ENCODE data around the gene NAA80. TPM values are rescaled to one million over a fixed set of nuclear protein-coding genes. Genes with fewer than 3 reads are reported as not detected.

Gene NAA80
- total and polyA plus RNA-seq, 2 donors from 2014 or later: 8.7 to 10.7 TPM

DNA sequence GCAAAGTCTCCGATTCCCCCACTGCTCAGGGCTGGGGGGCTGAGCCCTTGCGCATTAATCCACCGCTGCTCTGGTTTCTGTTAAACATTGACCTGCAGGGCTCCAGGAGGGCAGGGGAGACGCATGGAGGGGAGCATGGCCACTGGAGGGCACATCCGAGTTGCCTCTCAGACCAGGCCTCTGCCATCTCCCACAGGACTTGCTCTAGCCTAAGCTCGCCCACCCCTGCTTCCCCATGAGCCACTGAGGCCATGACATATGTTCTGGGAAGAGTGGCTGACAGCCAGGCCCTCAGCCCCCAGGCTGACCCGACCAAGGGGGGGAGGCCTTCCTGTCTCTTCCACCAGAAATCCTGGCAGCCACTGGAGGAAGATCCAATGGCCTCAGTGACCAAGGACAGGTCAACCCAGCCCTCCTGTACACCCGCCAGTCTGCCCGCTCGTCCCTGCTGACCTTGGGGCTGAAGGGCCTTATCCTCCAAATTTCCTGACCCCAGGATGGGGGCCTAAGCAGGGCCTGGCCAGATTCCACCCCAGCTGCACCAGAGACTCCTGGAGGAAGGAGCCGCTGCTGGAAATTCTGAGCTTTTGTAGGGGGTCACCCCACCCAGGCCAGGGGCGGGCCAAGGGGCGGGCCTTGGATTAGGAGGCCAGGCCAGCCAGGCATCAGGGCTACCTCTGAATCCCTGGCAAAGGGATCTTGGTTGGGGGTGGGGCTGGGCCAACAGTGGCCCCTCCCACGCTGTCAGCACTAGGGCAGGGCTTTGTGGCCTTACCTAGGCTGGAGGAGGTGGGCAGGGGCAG lies 4.0 kb upstream of the NAA80 start, which contains the start of gene HYAL1:
TSS of gene HYAL1 (minus strand) at position 562 of the 803 bp plus-strand sequence. CDS start 618 bp downstream, outside the sequence.
- peak within 1 kb of the TSS in 2 of 3 donors; percentile 49 to 79 for H3K4me3 ChIP-seq (ENCODE audit: low read length in 3 of 3)

GRCh38 chr3:50302095-50303012 lies 3.1 kb upstream of the NAA80 start:
- Histone ChIP-seq H3K36me3 (ENCODE audit: control insufficient read depth in 2 of 3, insufficient read depth in 3 of 3, low read length in 3 of 3) (peaks cover 0 to 6% (median 3%) of the 10 kb centered on the region in 3 donors), H3K27ac (ENCODE audit: low read depth in 2 of 2, low read length in 2 of 2) (peak overlapping the region; percentile 92 to 96), H3K4me1 (ENCODE audit: control insufficient read depth in 2 of 3, insufficient read depth in 2 of 3, low read depth in 1 of 3, low read length in 3 of 3) (peaks cover 4 to 38% (median 18%) of the 10 kb centered on the region in 3 donors), H3K9ac (ENCODE audit: low read length in 3 of 3) (peak overlapping the region in 2 of 3 donors; percentile 65 to 89), H3K9me3 (ENCODE audit: control insufficient read depth in 2 of 3, insufficient read depth in 1 of 3, low read length in 3 of 3) (no peaks in the 10 kb centered on the region), H3K27me3 (ENCODE audit: control insufficient read depth, insufficient read depth, low read length) (no peaks in the 10 kb centered on the region), H3K4me3 (ENCODE audit: low read length in 3 of 3) (peak overlapping the region in 2 of 3 donors; percentile 49 to 79)
- FAIRE-seq: no peak
- TF ChIP-seq CTCF (IDR thresholded peaks at IDR 0.05; ENCODE audit: borderline replicate concordance, extremely low read depth, insufficient read depth): no peak
- intact Hi-C loops (cut with DNase I): no loop called here
- peak in 1 of 5 donors; percentile 56 for DNase-seq

More for the DNA sequence above, 4.0 kb upstream of the NAA80 start, which contains the start of gene HYAL1:
- Histone ChIP-seq H3K27me3 (ENCODE audit: control insufficient read depth, insufficient read depth, low read length) (no peaks in the 10 kb centered on the region), H3K4me1 (ENCODE audit: control insufficient read depth in 2 of 3, insufficient read depth in 2 of 3, low read depth in 1 of 3, low read length in 3 of 3) (peaks cover 4 to 38% (median 14%) of the 10 kb centered on the region in 3 donors), H3K36me3 (ENCODE audit: control insufficient read depth in 2 of 3, insufficient read depth in 3 of 3, low read length in 3 of 3) (peaks cover 0 to 6% (median 3%) of the 10 kb centered on the region in 3 donors), H3K27ac (ENCODE audit: low read depth in 2 of 2, low read length in 2 of 2) (peak within 1 kb of the TSS; percentile 92 to 96), H3K9me3 (ENCODE audit: control insufficient read depth in 2 of 3, insufficient read depth in 1 of 3, low read length in 3 of 3) (no peaks in the 10 kb centered on the region), H3K9ac (ENCODE audit: low read length in 3 of 3) (peak within 1 kb of the TSS in 2 of 3 donors; percentile 65 to 89)
- TF ChIP-seq CTCF (IDR thresholded peaks at IDR 0.05; ENCODE audit: borderline replicate concordance, extremely low read depth, insufficient read depth): peak; percentile 25
- DNase-seq: peak; percentile 73 to 95 (median 82)
- intact Hi-C loops (cut with DNase I): no loop called here
- FAIRE-seq: no peak

DNA sequence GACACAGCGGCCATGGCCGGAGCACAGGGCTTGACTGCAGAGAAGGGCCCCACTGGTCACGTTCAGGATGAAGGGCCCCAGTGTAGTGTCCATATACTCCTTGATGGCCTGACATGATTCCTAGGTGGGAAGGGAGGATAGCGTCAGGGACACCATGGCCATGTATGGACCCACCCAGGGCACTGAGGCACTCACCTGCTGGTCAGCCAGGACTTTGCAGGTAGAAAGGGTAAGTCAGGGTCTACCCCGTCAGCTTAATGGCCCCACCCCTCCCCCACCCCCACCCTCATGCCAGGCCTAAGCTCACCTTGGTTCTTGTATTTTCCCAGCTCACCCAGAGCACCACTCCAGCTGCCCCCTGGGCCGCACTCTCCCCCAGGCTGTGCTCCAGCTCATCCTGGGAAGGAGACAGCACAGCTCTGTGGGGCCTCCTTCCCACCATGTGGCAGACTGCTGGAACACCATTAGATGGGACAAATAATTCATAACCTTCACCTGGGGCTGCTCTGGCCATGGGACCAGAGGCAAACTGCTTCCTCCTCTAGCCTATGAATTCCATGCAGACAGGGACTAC lies 1.6 kb upstream of the NAA80 start:
- TF ChIP-seq CTCF (IDR thresholded peaks at IDR 0.05; ENCODE audit: borderline replicate concordance, extremely low read depth, insufficient read depth): no peak
- H3K27ac ChIP-seq (ENCODE audit: low read depth in 2 of 2, low read length in 2 of 2): peak overlapping the region; percentile 80 to 93
- H3K4me1 ChIP-seq (ENCODE audit: control insufficient read depth in 2 of 3, insufficient read depth in 2 of 3, low read depth in 1 of 3, low read length in 3 of 3): peaks cover 4 to 38% (median 18%) of the 10 kb centered on the region in 3 donors
- H3K9ac ChIP-seq (ENCODE audit: low read length in 3 of 3): peak overlapping the region in 1 of 3 donors; percentile 64
- no peak for FAIRE-seq
- H3K9me3 ChIP-seq (ENCODE audit: control insufficient read depth in 2 of 3, insufficient read depth in 1 of 3, low read length in 3 of 3): no peaks in the 10 kb centered on the region
- no peak overlapping the region for H3K4me3 ChIP-seq (ENCODE audit: low read length in 3 of 3)
- peaks cover 0 to 6% (median 3%) of the 10 kb centered on the region in 3 donors for H3K36me3 ChIP-seq (ENCODE audit: control insufficient read depth in 2 of 3, insufficient read depth in 3 of 3, low read length in 3 of 3)
- no peaks in the 10 kb centered on the region for H3K27me3 ChIP-seq (ENCODE audit: control insufficient read depth, insufficient read depth, low read length)
- peak in 1 of 5 donors; percentile 74 for DNase-seq
- intact Hi-C loops (cut with DNase I): no loop called here

Data from kidney (tissue), 14 donors.